Sciatic nerve (tissue), 2 donors: ENCODE results near the gene GRAMD1A. TPM values are rescaled to one million over a fixed set of nuclear protein-coding genes. Genes with fewer than 3 reads are reported as not detected.
"Not testable (repeated sequence)": the region's sequence is repeated elsewhere in the genome, so short reads cannot be mapped to it uniquely, and the experiment has no call there.

Experiments used
- ATAC-seq: fragments of 200-7000 bp; cut with Tn5 transposase; one replicate; pipeline ENCODE4 v1.9.1; 2020; ENCODE audit warnings: mild to moderate bottlenecking, moderate library complexity
- DNase-seq: peaks from one replicate; pipeline ENCODE4 v3.0.0-alpha.2; 2020; ENCODE audit warnings: low spot score
- intact Hi-C: fragments of 100-400 bp; cut with DNase I; formaldehyde crosslinking; loops from one replicate; pipeline ENCODE4 v1.14.2; 2022
- total RNA-seq: library from RNA; stranded (reverse); fragmentation: NEBNext Ultra II Directional; extraction: Animal tissue kit (Norgen Biotek cat#: 25700); gene quantifications from one replicate; pipeline ENCODE4 v1.2.1, GENCODE V29; 2021
- donor health status: DM: no; HTN: no; CAD: no.
- donor health status: DM: no; HTN: no; CAD: no.

Gene GRAMD1A
- total RNA-seq, 1 donor from 2014 or later = 81.2 TPM

GRCh38 chr19:35013820-35014754 lies 14.0 kb downstream of the GRAMD1A start:
- DNase-seq (no peak), ATAC-seq (no peak)
- intact Hi-C loops = loop anchor here (5.0 kb wide), 1 partner anchor 42 kb away; no protein-coding TSS in a partner anchor

GRCh38 chr19:35014774-35015173 lies 14.7 kb downstream of the GRAMD1A start:
- DNase-seq, ATAC-seq: not testable (repeated sequence)
- intact Hi-C loops = loop anchor here (5.0 kb wide), 1 partner anchor 42 kb away; no protein-coding TSS in a partner anchor

GRCh38 chr19:35015270-35015953 lies 15.3 kb downstream of the GRAMD1A start:
- intact Hi-C loops = no loop called here
- ATAC-seq = peak; percentile 75
- no peak for DNase-seq

DNA sequence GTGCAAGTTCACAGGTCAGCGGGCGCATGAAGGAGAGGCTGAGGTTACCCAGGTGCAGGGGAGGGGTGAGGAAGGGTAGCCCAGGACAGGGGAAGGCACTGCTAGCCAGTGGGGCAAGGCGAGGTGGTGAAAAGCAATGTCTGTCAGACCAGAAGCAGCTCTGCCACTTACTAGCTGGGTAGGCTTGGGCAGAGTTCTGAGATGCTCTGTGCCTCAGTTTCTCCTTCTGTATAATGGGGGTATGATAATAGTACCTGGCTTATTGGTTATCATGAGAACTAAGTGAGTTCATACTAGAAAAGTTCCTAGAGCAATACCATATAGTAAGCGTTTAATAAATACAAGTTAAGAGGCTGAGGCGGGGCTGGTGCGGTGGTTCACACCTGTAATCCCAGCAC lies 15.8 kb downstream of the GRAMD1A start:
- intact Hi-C loops = no loop called here
- ATAC-seq = no peak
- DNase-seq = no peak

GRCh38 chr19:35017507-35017906 lies 17.4 kb downstream of the GRAMD1A start:
- ATAC-seq = no peak
- DNase-seq = no peak
- intact Hi-C loops = no loop called here

DNA sequence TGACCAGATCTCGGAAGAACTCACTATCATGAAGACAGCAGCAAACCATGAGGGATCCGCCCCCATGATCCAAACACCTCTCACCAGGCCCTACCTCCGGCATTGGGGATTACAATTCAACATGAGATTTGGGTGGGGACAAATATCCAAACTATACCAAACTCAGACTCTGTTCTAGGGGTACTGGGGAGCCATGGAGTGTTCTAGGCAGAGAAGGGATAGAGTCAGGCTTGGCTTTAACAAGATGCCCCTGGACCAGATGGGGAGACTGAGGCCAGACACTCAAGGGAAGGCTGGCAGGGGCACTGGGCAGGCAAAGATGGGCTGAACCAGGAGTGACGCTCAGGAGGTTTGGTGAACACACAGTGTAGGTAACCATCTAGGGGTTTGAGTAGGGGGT lies 18.3 kb downstream of the GRAMD1A start:
- DNase-seq (no peak), ATAC-seq (no peak)
- intact Hi-C loops = no loop called here

GRCh38 chr19:35019144-35019543 lies 19.0 kb downstream of the GRAMD1A start:
- ATAC-seq (no peak), DNase-seq (no peak)
- intact Hi-C loops = no loop called here

- ATAC-seq (no peak), DNase-seq (no peak)
- intact Hi-C loops = no loop called here
These were observed 20.9 kb downstream of the GRAMD1A start for GRCh38 chr19:35021016-35021415.

GRCh38 chr19:35021596-35021995 lies 21.5 kb downstream of the GRAMD1A start:
- ATAC-seq = no peak
- DNase-seq = no peak
- intact Hi-C loops = no loop called here

DNA sequence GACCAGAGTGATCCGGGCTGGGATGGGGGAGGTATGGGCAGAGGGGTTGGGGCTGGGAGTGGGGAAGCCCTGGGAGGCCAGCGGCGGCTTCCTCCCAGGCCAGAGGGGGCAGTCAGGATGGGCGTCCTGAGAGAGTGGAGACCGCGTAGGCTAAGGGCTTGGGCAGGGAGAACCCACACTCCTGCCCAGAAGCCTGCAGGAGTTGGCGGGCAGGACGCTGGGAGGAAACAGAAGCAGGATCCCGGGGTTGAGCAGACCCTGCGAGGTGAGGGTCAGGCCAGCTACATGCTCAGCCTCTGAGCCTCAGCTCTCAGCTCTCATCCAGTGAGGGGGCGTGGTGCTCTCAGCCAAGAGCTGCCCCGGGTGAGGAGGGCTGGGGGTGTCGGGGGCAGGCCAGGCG lies 22.3 kb downstream of the GRAMD1A start:
- ATAC-seq = no peak
- intact Hi-C loops = no loop called here
- DNase-seq = no peak

DNA sequence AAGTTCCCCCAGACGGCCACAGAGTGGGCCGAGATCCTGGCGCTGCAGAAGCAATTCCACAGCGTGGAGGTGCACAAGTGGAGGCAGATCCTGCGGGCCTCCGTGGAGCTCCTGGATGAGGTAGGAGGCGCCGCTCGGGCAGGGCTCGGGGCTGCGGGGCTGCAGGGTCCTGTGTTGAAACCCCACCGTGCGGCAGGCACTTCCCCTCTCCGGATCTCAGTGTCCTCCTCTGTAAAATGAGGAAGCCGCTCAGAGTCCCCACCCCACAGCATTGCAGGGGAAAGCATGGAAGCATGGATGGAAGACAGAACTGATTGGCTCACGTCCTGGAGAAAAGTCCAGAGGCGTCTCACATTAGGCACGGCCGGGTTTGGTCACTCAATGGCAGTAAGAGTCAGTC lies 23.3 kb downstream of the GRAMD1A start:
- no peak for DNase-seq
- no peak for ATAC-seq
- intact Hi-C loops = no loop called here

DNA sequence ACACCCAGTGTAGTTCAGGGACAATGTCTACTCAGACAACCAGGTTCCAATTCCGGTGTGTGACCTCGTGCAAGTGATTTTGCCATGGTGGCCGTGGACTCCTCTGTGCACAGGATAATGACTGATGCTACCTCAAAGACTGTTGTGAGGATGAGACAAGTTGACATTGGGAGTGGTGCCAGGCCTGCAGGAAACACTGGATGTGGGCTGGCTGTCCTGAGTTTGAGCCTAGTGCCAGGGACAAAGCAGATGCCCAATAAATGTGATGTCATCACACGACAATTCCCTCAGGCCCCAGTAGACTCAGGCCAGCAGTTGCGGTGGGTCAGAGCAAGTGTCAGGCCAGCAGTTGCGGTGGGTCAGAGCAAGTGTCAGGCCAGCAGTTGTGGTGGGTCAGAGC lies 24.0 kb downstream of the GRAMD1A start:
- ATAC-seq (no peak), DNase-seq (no peak)
- intact Hi-C loops = no loop called here

DNA sequence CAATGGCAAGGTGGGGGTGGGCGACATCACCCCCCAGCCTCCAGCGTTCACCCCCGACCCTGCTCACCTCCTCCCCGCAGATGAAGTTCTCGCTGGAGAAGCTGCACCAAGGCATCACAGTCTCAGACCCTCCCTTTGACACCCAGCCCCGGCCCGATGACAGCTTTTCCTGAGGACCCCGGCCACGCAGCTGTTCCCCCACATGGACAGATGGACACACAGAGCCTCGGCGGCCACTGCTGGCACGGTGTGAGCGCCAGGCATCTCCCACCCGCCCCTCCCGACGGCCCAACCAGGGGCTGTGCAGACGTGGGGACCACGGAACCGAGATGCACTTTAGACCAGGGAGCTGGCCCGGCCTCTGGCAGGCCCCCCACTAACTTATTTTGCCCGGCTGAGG lies 25.8 kb downstream of the GRAMD1A start:
- intact Hi-C loops = no loop called here
- no peak for ATAC-seq
- no peak for DNase-seq

DNA sequence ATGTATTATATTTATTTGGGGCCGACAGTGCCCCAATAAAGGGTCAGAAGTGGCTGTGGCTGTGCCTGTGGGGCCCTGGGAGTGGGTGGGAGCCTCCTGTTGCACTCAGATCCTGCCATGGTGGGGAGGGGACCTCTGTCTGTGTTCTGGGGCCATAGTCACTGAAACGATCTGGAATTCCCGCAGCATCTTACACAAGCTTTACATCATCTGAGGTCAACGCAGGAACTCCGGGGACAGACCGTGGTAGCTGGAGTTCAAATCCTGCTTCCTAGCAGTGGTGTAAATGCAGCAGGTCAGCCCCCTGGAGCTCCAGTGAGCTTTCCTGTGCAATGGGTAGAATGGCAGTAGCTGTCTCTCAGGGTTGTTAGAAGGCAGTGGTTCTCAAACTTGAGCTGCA lies 26.3 kb downstream of the GRAMD1A start:
- intact Hi-C loops = no loop called here
- DNase-seq = no peak
- ATAC-seq = no peak

- intact Hi-C loops = no loop called here
- DNase-seq (no peak), ATAC-seq (no peak)
These were observed 26.9 kb downstream of the GRAMD1A start for GRCh38 chr19:35027009-35027408.

GRCh38 chr19:35027851-35028599 lies 27.9 kb downstream of the GRAMD1A start:
- DNase-seq (no peak), ATAC-seq (no peak)
- intact Hi-C loops = no loop called here

GRCh38 chr19:35028600-35028885 lies 28.4 kb downstream of the GRAMD1A start:
- ATAC-seq, intact Hi-C loops: not testable (repeated sequence)

GRCh38 chr19:35029275-35029736 lies 29.2 kb downstream of the GRAMD1A start:
- DNase-seq, ATAC-seq, intact Hi-C loops: not testable (repeated sequence)

More at GRCh38 chr19:35028600-35028885, 28.4 kb downstream of the GRAMD1A start:
- not testable (repeated sequence) for DNase-seq

- ATAC-seq (peak; percentile 3), DNase-seq (no peak)
- intact Hi-C loops = no loop called here
These were observed 29.7 kb downstream of the GRAMD1A start for GRCh38 chr19:35029737-35030256.
